Testis (tissue), 2 donors: ENCODE results near the gene CUBN.

Experiments used
- CTCF ChIP-seq, 3 experiments: fragments of 450-650 bp in 2 of 3; fragments of 200-600 bp in 1 of 3; sonication (generic) in 1 of 3; IDR thresholded peaks; one replicate each; pipeline ENCODE4 v1.5.1; 2016 to 2019; ENCODE audit warnings: antibody characterized with exemption in 3 of 3, mild to moderate bottlenecking in 2 of 3, moderate library complexity in 1 of 3
- POLR2A ChIP-seq: fragments of 450-650 bp; IDR thresholded peaks from one replicate; pipeline ENCODE4 v1.6.1; 2017; ENCODE audit warnings: antibody characterized with exemption, mild to moderate bottlenecking, moderate library complexity

- TF ChIP-seq CTCF (IDR thresholded peaks at IDR 0.05) (no peak), POLR2A (no peak)
These were observed 161.1 kb downstream of the CUBN start for GRCh38 chr10:16968416-16969041.
